Naive thymus-derived CD4-positive, alpha-beta T cell (primary cell): ENCODE data around the gene KRTAP2-4. TPM values are rescaled to one million over a fixed set of nuclear protein-coding genes. Genes with fewer than 3 reads are reported as not detected.
A peak's percentile ranks its signal among the peaks of the same experiment; 100 is the strongest.
"Not testable (repeated sequence)": the region's sequence is repeated elsewhere in the genome, so short reads cannot be mapped to it uniquely, and the experiment has no call there.

Experiments used
- ATAC-seq: fragments of 150-1000 bp; cut with Tn5 transposase; 2 replicates; pipeline ENCODE4 v1.10.0; 2021; ENCODE audit warnings: mild to moderate bottlenecking, moderate library complexity
- CTCF ChIA-PET: fragments of 350-600 bp; sonication (Branson Sonifier 250); formaldehyde crosslinking; loops from one replicate; lab custom pipeline; 2021; ENCODE audit warnings: antibody characterized with exemption; lab: Charles Lee
- POLR2A ChIA-PET: fragments of 350-600 bp; sonication (Branson Sonifier 250); formaldehyde crosslinking; loops from one replicate; lab custom pipeline; 2021; ENCODE audit warnings: antibody characterized with exemption, inconsistent platforms; lab: Charles Lee
- DNase-seq, 9 donors: peaks; one replicate each; pipeline versions ENCODE4 v3.0.0 to v3.0.0-alpha.2; 2020 to 2022; ENCODE audit warnings: mixed read lengths in 1 of 9
- H3K27ac ChIP-seq: one replicate; pipeline ENCODE4 v1.7.0; 2013; ENCODE audit warnings: mild to moderate bottlenecking, low read depth, low read length, moderate library complexity
- H3K27me3 ChIP-seq, 2 donors: one replicate each; pipeline ENCODE4 v1.7.0; 2013; ENCODE audit warnings: low read length in 2 of 2, mild to moderate bottlenecking in 2 of 2, moderate library complexity in 2 of 2; ENCODE audit not compliant: control insufficient read depth in 2 of 2, insufficient read depth in 2 of 2
- H3K36me3 ChIP-seq, 3 experiments: 1 replicate in 2 of 3; 2 replicates in 1 of 3; pipeline ENCODE4 v1.7.0; 2013; ENCODE audit warnings: low read length in 3 of 3, mild to moderate bottlenecking in 3 of 3, moderate library complexity in 1 of 3; ENCODE audit not compliant: insufficient read depth in 3 of 3, control insufficient read depth in 2 of 3
- H3K4me1 ChIP-seq, 2 donors: one replicate each; pipeline ENCODE4 v1.7.0; 2013; ENCODE audit warnings: low read length in 2 of 2, mild to moderate bottlenecking in 2 of 2, moderate library complexity in 1 of 2; ENCODE audit not compliant: control insufficient read depth in 2 of 2, insufficient read depth in 2 of 2
- H3K4me3 ChIP-seq: 2 replicates; pipeline ENCODE4 v1.7.0; 2013; ENCODE audit warnings: mild to moderate bottlenecking, low read length
- H3K9me3 ChIP-seq, 3 experiments: 1 replicate in 2 of 3; 2 replicates in 1 of 3; pipeline ENCODE4 v1.7.0; 2013; ENCODE audit warnings: low read length in 3 of 3; ENCODE audit not compliant: control insufficient read depth in 2 of 3
- H3K27ac Mint-ChIP-seq, 9 donors: one replicate each; pipeline ENCODE4 v1.8.0; 2020 to 2022; ENCODE audit warnings: mixed read lengths in 9 of 9, mild to moderate bottlenecking in 8 of 9, moderate library complexity in 5 of 9, inconsistent platforms in 2 of 9
- H3K27me3 Mint-ChIP-seq, 5 donors: one replicate each; pipeline ENCODE4 v1.8.0; 2021 to 2022; ENCODE audit warnings: mixed read lengths in 5 of 5, mild to moderate bottlenecking in 1 of 5
- H3K36me3 Mint-ChIP-seq, 5 donors: one replicate each; pipeline ENCODE4 v1.8.0; 2020 to 2022; ENCODE audit warnings: mixed read lengths in 5 of 5, mild to moderate bottlenecking in 3 of 5, inconsistent platforms in 1 of 5
- H3K4me1 Mint-ChIP-seq, 7 donors: one replicate each; pipeline ENCODE4 v1.8.0; 2020 to 2022; ENCODE audit warnings: mixed read lengths in 7 of 7, mild to moderate bottlenecking in 3 of 7, inconsistent platforms in 1 of 7
- H3K4me3 Mint-ChIP-seq, 10 donors: one replicate each; pipeline ENCODE4 v1.8.0; 2020 to 2022; ENCODE audit warnings: mild to moderate bottlenecking in 10 of 10, mixed read lengths in 10 of 10, moderate library complexity in 6 of 10, inconsistent platforms in 2 of 10
- H3K9me3 Mint-ChIP-seq, 11 donors: one replicate each; pipeline ENCODE4 v1.8.0; 2020 to 2022; ENCODE audit warnings: mixed read lengths in 11 of 11, mild to moderate bottlenecking in 4 of 11, inconsistent platforms in 1 of 11, moderate library complexity in 1 of 11
- intact Hi-C, 2 donors: fragments of 100-400 bp; cut with micrococcal nuclease; formaldehyde crosslinking; loops; one replicate each; pipeline ENCODE4 v1.15.1; 2023
- polyA plus RNA-seq, 2 donors: library from polyadenylated mRNA; unstranded; fragments of 300-500 nt; fragmentation: Illumina TruSeq; gene quantifications; one replicate each; pipeline ENCODE4 v1.2.3, GENCODE V29; 2021
- total RNA-seq, 6 experiments: library from RNA in 5 of 6; stranded (reverse) in 5 of 6; gene quantifications; 1 replicate in 5 of 6; 2 replicates in 1 of 6; pipeline ENCODE4 v1.2.3 and lab custom pipeline; 2021 to 2026

KRTAP2-4 gene
- total and polyA plus RNA-seq, 7 experiments from 2014 or later: not detected

GRCh38 chr17:41104386-41105038 is 38.8 kb upstream of the KRTAP2-4 start:
- H3K9me3 ChIP-seq, CTCF ChIA-PET, intact Hi-C loops: not testable (repeated sequence)

GRCh38 chr17:41103896-41104295 is 38.2 kb upstream of the KRTAP2-4 start:
- Histone ChIP-seq H3K4me1 (peaks cover 0 to 7% of the 10 kb centered on the region in 2 donors), H3K27ac (no peak overlapping the region), H3K27me3 (no peaks in the 10 kb centered on the region), H3K36me3 (no peaks in the 10 kb centered on the region), H3K9me3 (no peaks in the 10 kb centered on the region), H3K4me3 (no peak overlapping the region)
- ATAC-seq (no peak), DNase-seq (no peak)
- intact Hi-C loops: no loop called here
- Mint-ChIP-seq H3K4me1 (peaks cover 0 to 46% (median 23%) of the 10 kb centered on the region in 7 donors), H3K27ac (no peak overlapping the region), H3K27me3 (peaks cover 0 to 12% (median 6%) of the 10 kb centered on the region in 5 donors), H3K36me3 (peaks cover 0 to 4% (median 0%) of the 10 kb centered on the region in 5 donors), H3K4me3 (no peak overlapping the region), H3K9me3 (peaks cover 0 to 4% (median 0%) of the 10 kb centered on the region in 11 donors)
- CTCF ChIA-PET: no interaction called here
- POLR2A ChIA-PET: no interaction called here

More at GRCh38 chr17:41104386-41105038, 38.8 kb upstream of the KRTAP2-4 start:
- DNase-seq, H3K27me3 ChIP-seq, H3K4me3 Mint-ChIP-seq, H3K27ac Mint-ChIP-seq, H3K4me1 ChIP-seq, POLR2A ChIA-PET, ATAC-seq, H3K36me3 ChIP-seq, H3K27ac ChIP-seq, H3K9me3 Mint-ChIP-seq, H3K4me3 ChIP-seq, H3K36me3 Mint-ChIP-seq: not testable (repeated sequence)
- peaks cover 0 to 13% (median 6%) of the 10 kb centered on the region in 5 donors for H3K27me3 Mint-ChIP-seq
- H3K4me1 Mint-ChIP-seq: peaks cover 0 to 47% (median 24%) of the 10 kb centered on the region in 7 donors

GRCh38 chr17:41101586-41102259 is 36.0 kb upstream of the KRTAP2-4 start, which contains the start of gene KRTAP4-16:
TSS of gene KRTAP4-16 (minus strand) at chr17:41102209. CDS start at chr17:41102209, 0 bp downstream.
- ChIA-PET CTCF (no interaction called here), POLR2A (interaction anchor here (0.6 kb wide), 1 partner anchor 1232 kb away, joined by 3 read pairs; no protein-coding TSS in a partner anchor)
- Histone ChIP-seq H3K4me1 (no peaks in the 10 kb centered on the region), H3K27me3 (no peaks in the 10 kb centered on the region), H3K4me3 (no peak within 1 kb of the TSS), H3K36me3 (no peaks in the 10 kb centered on the region), H3K9me3 (no peaks in the 10 kb centered on the region), H3K27ac (no peak within 1 kb of the TSS)
- DNase-seq: no peak
- Mint-ChIP-seq H3K4me3 (no peak within 1 kb of the TSS), H3K27me3 (peaks cover 5 to 17% (median 12%) of the 10 kb centered on the region in 5 donors), H3K9me3 (peaks cover 0 to 3% (median 0%) of the 10 kb centered on the region in 11 donors), H3K27ac (peak within 1 kb of the TSS in 2 of 9 donors; percentile 7 to 81), H3K4me1 (peaks cover 0 to 31% (median 15%) of the 10 kb centered on the region in 7 donors), H3K36me3 (peaks cover 0 to 5% (median 0%) of the 10 kb centered on the region in 5 donors)
- ATAC-seq: no peak
- intact Hi-C loops: no loop called here

- peak overlapping the region in 2 of 9 donors; percentile 23 to 70 for H3K27ac Mint-ChIP-seq
- peak; percentile 44 for ATAC-seq
- H3K27ac ChIP-seq, H3K36me3 Mint-ChIP-seq, H3K9me3 Mint-ChIP-seq, H3K9me3 ChIP-seq, H3K4me3 ChIP-seq, CTCF ChIA-PET, H3K27me3 ChIP-seq, H3K36me3 ChIP-seq, POLR2A ChIA-PET, H3K4me1 ChIP-seq: not testable (repeated sequence)
- H3K4me3 Mint-ChIP-seq: peak overlapping the region in 5 of 10 donors; percentile 2 to 56 (median 39)
- peak in 1 of 9 donors; percentile 7 for DNase-seq
- H3K27me3 Mint-ChIP-seq: peaks cover 9 to 15% (median 11%) of the 10 kb centered on the region in 5 donors
- intact Hi-C loops: loop anchor here in 1 of 2 donors (1.0 kb wide), 2 partner anchors 222 to 449 kb away; no protein-coding TSS in a partner anchor
- peaks cover 0 to 31% (median 15%) of the 10 kb centered on the region in 7 donors for H3K4me1 Mint-ChIP-seq
Measured at GRCh38 chr17:41099682-41100480, 34.2 kb upstream of the KRTAP2-4 start.

GRCh38 chr17:41098481-41098880 is 32.8 kb upstream of the KRTAP2-4 start:
- CTCF ChIA-PET: interaction anchor here (0.7 kb wide), 1 partner anchor 95 kb away, joined by 4 read pairs; no protein-coding TSS in a partner anchor

GRCh38 chr17:41098042-41098441 is 32.4 kb upstream of the KRTAP2-4 start, which contains the start of gene KRTAP4-8:
TSS of gene KRTAP4-8 (minus strand) at chr17:41098142. CDS start at chr17:41098084, 58 bp downstream.
- Mint-ChIP-seq H3K9me3 (peaks cover 0 to 4% (median 0%) of the 10 kb centered on the region in 11 donors), H3K36me3 (peaks cover 0 to 5% (median 0%) of the 10 kb centered on the region in 5 donors), H3K4me1 (peaks cover 0 to 26% (median 15%) of the 10 kb centered on the region in 7 donors), H3K4me3 (no peak within 1 kb of the TSS), H3K27ac (no peak within 1 kb of the TSS), H3K27me3 (peaks cover 10 to 15% (median 11%) of the 10 kb centered on the region in 5 donors)
- Histone ChIP-seq H3K4me3 (no peak within 1 kb of the TSS), H3K9me3 (no peaks in the 10 kb centered on the region), H3K4me1 (no peaks in the 10 kb centered on the region), H3K27ac (no peak within 1 kb of the TSS), H3K36me3 (no peaks in the 10 kb centered on the region), H3K27me3 (no peaks in the 10 kb centered on the region)
- DNase-seq (no peak), ATAC-seq (no peak)
- intact Hi-C loops: no loop called here
- CTCF ChIA-PET: no interaction called here
- POLR2A ChIA-PET: no interaction called here

More at GRCh38 chr17:41098481-41098880, 32.8 kb upstream of the KRTAP2-4 start:
- no peak for DNase-seq
- H3K9me3 ChIP-seq: no peaks in the 10 kb centered on the region
- intact Hi-C loops: no loop called here
- H3K4me3 ChIP-seq: no peak overlapping the region
- no peak for ATAC-seq
- no peak overlapping the region for H3K27ac ChIP-seq
- Mint-ChIP-seq H3K9me3 (peaks cover 0 to 3% (median 0%) of the 10 kb centered on the region in 11 donors), H3K27ac (no peak overlapping the region), H3K36me3 (peaks cover 0 to 5% (median 0%) of the 10 kb centered on the region in 5 donors), H3K4me3 (no peak overlapping the region), H3K4me1 (peaks cover 0 to 27% (median 15%) of the 10 kb centered on the region in 7 donors), H3K27me3 (peaks cover 10 to 15% (median 11%) of the 10 kb centered on the region in 5 donors)
- H3K4me1 ChIP-seq: no peaks in the 10 kb centered on the region
- H3K36me3 ChIP-seq: no peaks in the 10 kb centered on the region
- no peaks in the 10 kb centered on the region for H3K27me3 ChIP-seq
- POLR2A ChIA-PET: no interaction called here
